ENCODE measurements around the gene ALS2.
A peak's percentile ranks its signal among the peaks of the same experiment; 100 is the strongest.

ALS2 gene

GRCh38 chr2:201751566-201751965, 29.2 kb downstream of the ALS2 start:
- no peak for DNase-seq

- no peak for DNase-seq
Observed at GRCh38 chr2:201746551-201746950, 34.2 kb downstream of the ALS2 start.

GRCh38 chr2:201735486-201735885, 45.2 kb downstream of the ALS2 start:
- no peak for DNase-seq

- DNase-seq = no peak
Observed at GRCh38 chr2:201734111-201734510, 46.6 kb downstream of the ALS2 start.

- no peak for DNase-seq
Observed at GRCh38 chr2:201733544-201733943, 47.2 kb downstream of the ALS2 start.

- no peak for DNase-seq
Observed at GRCh38 chr2:201730651-201731285, 50.0 kb downstream of the ALS2 start.

- no peak for DNase-seq
Observed at GRCh38 chr2:201715459-201715858, 65.3 kb downstream of the ALS2 start.

GRCh38 chr2:201712726-201713125, 68.0 kb downstream of the ALS2 start:
- DNase-seq = no peak

GRCh38 chr2:201709747-201710146, 71.0 kb downstream of the ALS2 start:
- DNase-seq = no peak

- DNase-seq = no peak
Observed at GRCh38 chr2:201709049-201709448, 71.7 kb downstream of the ALS2 start.

GRCh38 chr2:201707753-201708152, 73.0 kb downstream of the ALS2 start:
- no peak for DNase-seq

GRCh38 chr2:201707142-201707541, 73.6 kb downstream of the ALS2 start:
- DNase-seq = no peak

- no peak for DNase-seq
Observed at GRCh38 chr2:201704536-201704935, 76.2 kb downstream of the ALS2 start.

GRCh38 chr2:201701646-201702045, 79.1 kb downstream of the ALS2 start:
- no peak for DNase-seq

GRCh38 chr2:201699416-201699815, 81.3 kb downstream of the ALS2 start:
- no peak for DNase-seq

GRCh38 chr2:201698588-201699226, 82.0 kb downstream of the ALS2 start, which contains the start of gene MPP4:
TSS of gene MPP4 (minus strand) at chr2:201698644. CDS start at chr2:201693954, 4,690 bp downstream.
- DNase-seq = no peak

GRCh38 chr2:201697899-201698298, 82.8 kb downstream of the ALS2 start:
- no peak for DNase-seq

- no peak for DNase-seq
Observed at GRCh38 chr2:201696151-201696659, 84.5 kb downstream of the ALS2 start.

- DNase-seq = no peak
Observed at GRCh38 chr2:201685156-201685555, 95.6 kb downstream of the ALS2 start.

- DNase-seq = no peak
Observed at GRCh38 chr2:201680743-201681142, 100.0 kb downstream of the ALS2 start.

- peak; percentile 11 to 39 for DNase-seq
Observed at GRCh38 chr2:201678401-201678800, 102.3 kb downstream of the ALS2 start.

- no peak for DNase-seq
Observed at GRCh38 chr2:201675454-201675853, 105.3 kb downstream of the ALS2 start.

GRCh38 chr2:201674794-201675193, 105.9 kb downstream of the ALS2 start:
- DNase-seq = no peak

GRCh38 chr2:201674298-201674697, 106.4 kb downstream of the ALS2 start:
- no peak for DNase-seq
